Embryonic facial prominence (tissue), 1 donor: ENCODE results near the gene ERVK3-1.
"Not testable (repeated sequence)": the region's sequence is repeated elsewhere in the genome, so short reads cannot be mapped to it uniquely, and the experiment has no call there.

ENCODE experiments used
- DNase-seq: peaks from one replicate; pipeline ENCODE4 v3.0.0-alpha.2; 2016; ENCODE audit errors: extremely low spot score

The ERVK3-1 gene

GRCh38 chr19:58305065-58305931 is at the start of gene ERVK3-1:
ERVK3-1 (plus strand) TSS chr19:58305377; CDS start chr19:58312169, 6,792 bp downstream.
- DNase-seq = peak; percentile 93

GRCh38 chr19:58258259-58258658 is 46.9 kb upstream of the ERVK3-1 start:
- DNase-seq = not testable (repeated sequence)

- no peak for DNase-seq
Observed at GRCh38 chr19:58261600-58261967, 43.6 kb upstream of the ERVK3-1 start.

GRCh38 chr19:58261968-58262921 is 42.9 kb upstream of the ERVK3-1 start:
- no peak for DNase-seq

- DNase-seq = no peak
Observed at GRCh38 chr19:58262922-58263296, 42.3 kb upstream of the ERVK3-1 start.

- no peak for DNase-seq
Observed at GRCh38 chr19:58265100-58265499, 40.1 kb upstream of the ERVK3-1 start.

GRCh38 chr19:58268344-58268743 is 36.8 kb upstream of the ERVK3-1 start:
- no peak for DNase-seq

- no peak for DNase-seq
Observed at GRCh38 chr19:58274771-58275201, 30.4 kb upstream of the ERVK3-1 start.

- no peak for DNase-seq
Observed at GRCh38 chr19:58275564-58275963, 29.6 kb upstream of the ERVK3-1 start.

GRCh38 chr19:58277197-58277596 is 28.0 kb upstream of the ERVK3-1 start:
- no peak for DNase-seq

GRCh38 chr19:58277748-58278540 is 27.2 kb upstream of the ERVK3-1 start:
- DNase-seq = no peak

GRCh38 chr19:58278541-58279041 is 26.6 kb upstream of the ERVK3-1 start, which contains the start of gene ZNF8:
ZNF8 (plus strand) TSS chr19:58278955; CDS start chr19:58279082, 127 bp downstream.
- peak; percentile 95 for DNase-seq

GRCh38 chr19:58279042-58279924 is 25.9 kb upstream of the ERVK3-1 start:
- no peak for DNase-seq

- DNase-seq = no peak
Observed at GRCh38 chr19:58279925-58280316, 25.3 kb upstream of the ERVK3-1 start.

- no peak for DNase-seq
Observed at GRCh38 chr19:58284199-58284598, 21.0 kb upstream of the ERVK3-1 start.

- no peak for DNase-seq
Observed at GRCh38 chr19:58291943-58292342, 13.2 kb upstream of the ERVK3-1 start.

- no peak for DNase-seq
Observed at GRCh38 chr19:58294743-58295374, 10.3 kb upstream of the ERVK3-1 start.

- no peak for DNase-seq
Observed at GRCh38 chr19:58296104-58296503, 9.1 kb upstream of the ERVK3-1 start.

- no peak for DNase-seq
Observed at GRCh38 chr19:58300620-58301019, 4.6 kb upstream of the ERVK3-1 start.

- no peak for DNase-seq
Observed at GRCh38 chr19:58304255-58304654, 922 bp upstream of the ERVK3-1 start.
